ENCODE data around the gene PDLIM5.
A peak's percentile ranks its signal among the peaks of the same experiment; 100 is the strongest.
"Not testable (repeated sequence)": the region's sequence is repeated elsewhere in the genome, so short reads cannot be mapped to it uniquely, and the experiment has no call there.

Gene PDLIM5

DNA sequence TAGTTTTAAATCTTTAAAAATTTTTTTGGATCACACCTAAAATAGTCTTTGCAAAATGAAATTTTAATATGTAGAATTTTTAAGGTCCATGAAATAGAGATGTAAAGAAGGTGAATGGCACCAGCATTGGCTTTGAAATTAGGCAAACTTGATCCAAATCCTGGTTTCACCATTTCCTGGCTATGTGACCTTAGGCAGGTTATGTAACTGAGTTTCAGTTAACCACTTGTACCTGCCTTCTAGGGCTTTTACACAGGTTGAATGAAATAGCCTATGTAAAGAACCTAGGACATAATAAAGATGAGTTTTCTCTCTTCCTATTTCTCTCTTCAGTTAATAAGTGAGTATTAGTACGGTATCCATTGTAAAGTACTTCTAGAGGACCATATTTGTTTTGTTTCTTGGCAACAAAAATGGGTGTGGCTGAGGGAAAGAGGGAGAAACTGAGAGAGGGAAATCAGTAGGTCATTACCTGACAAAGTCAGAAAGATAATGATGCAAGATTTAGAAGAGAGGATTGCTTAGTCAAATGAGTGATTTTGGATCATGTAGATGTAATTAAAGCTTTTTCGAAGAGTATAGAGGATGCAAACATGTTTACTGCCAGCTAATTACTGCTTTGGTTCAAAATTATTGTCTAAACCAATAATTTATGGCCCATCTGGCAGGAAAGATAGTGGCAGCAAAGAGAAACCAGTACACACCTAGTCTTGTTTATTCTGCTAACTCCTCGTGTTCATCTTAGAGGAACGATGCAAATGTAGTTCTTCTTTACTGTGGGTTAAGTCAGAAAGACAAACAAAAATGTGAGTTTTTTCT lies 81.9 kb downstream of the PDLIM5 start:
- DNase-seq = peak; percentile 56

DNA sequence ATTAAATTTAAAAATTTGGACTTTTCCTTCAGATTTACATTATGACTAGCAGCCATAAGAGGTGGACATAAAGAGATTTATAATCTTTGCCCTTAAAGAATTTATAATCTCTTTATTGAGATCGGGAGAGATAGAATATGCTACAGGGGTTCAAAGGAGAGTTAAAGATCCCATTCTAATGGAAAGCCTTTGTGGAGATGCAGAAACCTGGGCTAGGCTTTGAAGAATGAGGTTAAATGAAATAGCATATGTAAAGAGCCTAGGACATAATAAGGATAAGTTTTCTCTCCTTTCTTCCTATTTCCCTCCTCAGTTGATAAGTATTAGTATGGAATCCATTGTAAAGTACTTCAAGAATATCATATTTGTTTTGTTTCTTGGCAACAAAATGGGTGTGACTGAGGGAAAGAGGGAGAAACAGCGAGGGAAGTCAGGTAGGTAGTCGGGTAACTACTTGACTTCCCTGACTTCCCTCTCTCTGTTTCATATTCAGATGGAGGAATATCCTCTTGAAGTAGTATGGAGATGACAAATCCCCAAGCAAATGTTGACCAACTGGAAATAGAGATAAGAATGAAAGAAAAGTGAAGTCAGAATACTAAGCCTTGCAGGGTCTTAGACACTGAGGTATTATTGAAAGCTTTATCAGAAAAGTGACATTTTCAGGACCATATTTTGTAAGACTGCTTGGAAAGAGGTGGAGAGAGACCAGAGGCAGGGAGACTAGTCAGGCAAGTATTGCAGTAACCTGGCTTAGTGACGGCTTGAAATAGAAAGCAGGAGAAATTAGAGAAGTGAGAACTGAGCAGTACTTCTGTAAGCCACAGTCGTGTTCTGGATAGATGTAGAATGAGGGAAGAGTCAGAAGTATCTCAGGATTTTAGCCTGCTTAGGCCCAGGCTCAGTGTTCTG lies 82.9 kb downstream of the PDLIM5 start:
- no peak for DNase-seq

- no peak for DNase-seq
Observed at GRCh38 chr4:94536049-94536448, 84.3 kb downstream of the PDLIM5 start.

- DNase-seq = no peak
Observed at GRCh38 chr4:94536649-94537469, 85.1 kb downstream of the PDLIM5 start.

GRCh38 chr4:94537921-94538628 lies 86.3 kb downstream of the PDLIM5 start:
- DNase-seq = no peak

DNA sequence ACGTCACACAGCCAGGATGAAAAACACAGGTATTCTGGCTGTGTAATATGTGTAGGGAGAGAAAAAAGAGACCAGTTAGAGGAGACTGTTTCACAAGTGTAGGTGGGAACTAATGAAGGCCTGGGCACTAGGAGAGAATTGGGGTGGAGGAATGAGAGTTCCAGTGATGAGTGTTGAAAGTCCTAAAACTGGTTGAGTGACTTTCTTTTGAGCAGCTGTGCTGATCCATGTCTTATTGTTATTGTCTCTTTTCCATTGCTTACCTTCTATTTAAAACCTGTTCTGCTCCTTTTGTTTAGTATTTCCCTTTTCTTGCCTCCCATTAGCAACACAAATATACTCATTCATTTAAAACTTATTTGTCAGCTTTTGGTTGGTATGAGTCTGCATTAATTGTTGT lies 88.7 kb downstream of the PDLIM5 start:
- no peak for DNase-seq

DNA sequence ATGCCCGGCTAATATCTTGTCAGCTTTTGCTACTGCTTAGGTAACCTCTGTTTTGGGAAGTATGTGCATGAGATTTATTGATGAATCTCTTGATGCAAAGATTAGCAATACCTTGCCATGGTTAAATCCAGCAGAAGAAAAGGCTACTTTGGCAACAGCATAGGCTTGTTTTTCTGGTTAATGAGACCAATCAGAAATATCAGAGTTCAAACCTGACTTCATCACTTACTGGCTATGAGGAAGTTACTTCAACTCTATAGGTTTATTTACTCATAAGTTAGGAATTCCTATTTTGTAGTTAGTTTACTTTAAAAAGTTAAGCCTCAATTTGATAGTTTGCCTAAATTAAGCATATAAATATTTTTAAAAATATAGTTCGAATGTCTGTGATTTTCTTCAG lies 93.1 kb downstream of the PDLIM5 start:
- no peak for DNase-seq

- no peak for DNase-seq
Observed at GRCh38 chr4:94545296-94545695, 93.6 kb downstream of the PDLIM5 start.

DNA sequence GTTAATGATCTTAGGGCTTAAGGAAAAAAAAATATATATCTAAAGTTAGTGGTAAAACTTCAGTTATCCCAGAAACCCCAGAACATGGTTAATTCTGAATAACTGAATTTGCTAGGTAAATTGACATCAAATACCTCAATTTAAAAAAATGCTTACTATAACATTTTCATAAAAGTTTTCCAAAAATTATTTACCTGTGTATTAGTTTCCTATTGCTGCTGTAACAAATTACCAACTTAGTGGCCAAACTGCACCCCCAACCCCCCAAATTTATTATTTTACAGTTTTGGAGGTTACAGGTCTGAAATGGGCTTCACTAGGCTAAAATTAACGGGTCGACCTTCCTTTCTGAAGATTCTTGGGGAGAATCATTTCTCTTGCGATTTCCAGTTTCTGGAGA lies 95.2 kb downstream of the PDLIM5 start:
- DNase-seq = no peak

- DNase-seq = no peak
Observed at GRCh38 chr4:94548571-94548970, 96.8 kb downstream of the PDLIM5 start.

DNA sequence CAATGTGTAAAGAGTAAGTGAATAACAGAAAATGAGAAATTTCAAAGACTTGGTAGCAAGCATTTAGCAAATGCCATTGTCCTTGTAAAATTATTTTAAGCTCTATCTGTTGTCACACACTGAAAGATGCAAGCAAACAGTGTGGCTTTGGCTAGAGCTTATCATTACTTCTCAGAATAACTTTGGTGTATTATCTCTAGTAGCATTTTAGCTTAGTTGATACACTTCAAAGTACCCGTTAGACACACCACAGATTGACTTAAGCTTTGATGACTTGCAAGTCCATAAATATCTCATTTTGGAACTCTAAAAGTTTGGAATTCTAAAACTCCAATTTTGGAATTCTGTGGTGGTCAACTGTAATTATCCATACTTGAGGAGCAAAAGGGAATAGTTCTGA lies 98.6 kb downstream of the PDLIM5 start:
- no peak for DNase-seq

GRCh38 chr4:94550851-94551250 lies 99.1 kb downstream of the PDLIM5 start:
- DNase-seq = no peak

- DNase-seq = no peak
Observed at GRCh38 chr4:94551643-94552564, 100.2 kb downstream of the PDLIM5 start.

GRCh38 chr4:94556047-94556446 lies 104.3 kb downstream of the PDLIM5 start:
- DNase-seq = not testable (repeated sequence)

GRCh38 chr4:94557632-94558031 lies 105.9 kb downstream of the PDLIM5 start:
- not testable (repeated sequence) for DNase-seq

DNA sequence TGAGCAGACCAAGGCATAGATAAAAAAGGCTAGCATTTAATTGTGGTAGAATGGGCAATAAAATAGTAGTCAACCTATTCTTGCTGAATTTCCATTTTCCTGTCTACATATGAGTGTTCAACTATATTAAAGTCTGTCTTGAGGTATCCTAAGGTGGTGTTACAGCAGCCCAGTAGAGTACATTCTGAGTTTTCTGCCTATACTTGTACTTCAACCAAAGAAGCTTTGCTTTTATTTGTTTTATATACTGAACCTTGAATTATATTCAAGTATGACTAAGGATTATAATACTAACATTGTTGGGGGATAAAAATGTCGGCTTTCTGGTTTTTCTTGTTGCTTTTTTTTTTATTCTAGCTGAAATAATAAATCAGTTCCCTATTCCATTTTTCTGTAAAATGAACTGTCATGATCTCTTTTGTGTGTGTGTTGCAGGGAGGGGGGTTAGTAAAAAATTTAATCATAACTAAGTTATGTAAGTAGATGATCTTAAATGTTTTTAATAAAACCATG lies 106.7 kb downstream of the PDLIM5 start:
- no peak for DNase-seq

DNA sequence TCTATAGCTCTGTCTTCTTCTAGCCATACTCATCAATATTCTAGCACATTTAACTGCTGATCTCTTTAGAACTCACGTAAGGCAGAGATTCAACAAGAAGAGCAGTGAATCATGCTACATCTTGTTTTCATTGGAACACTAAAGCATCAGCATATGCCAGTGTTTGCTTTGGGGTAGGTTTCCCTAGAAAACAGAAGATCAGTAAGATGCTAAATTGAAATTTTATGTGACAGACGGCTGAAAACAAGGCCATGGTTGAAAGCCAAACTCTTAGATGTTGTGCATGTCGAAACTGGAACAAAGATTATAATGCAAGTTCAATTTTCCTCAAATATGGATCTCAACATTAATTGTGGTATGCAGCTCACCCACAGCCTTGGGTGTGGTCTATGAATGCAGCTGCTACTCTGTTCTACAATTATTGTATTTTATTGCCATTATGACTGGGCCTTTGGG lies 107.6 kb downstream of the PDLIM5 start:
- no peak for DNase-seq

GRCh38 chr4:94561249-94562024 lies 109.7 kb downstream of the PDLIM5 start:
- no peak for DNase-seq

- DNase-seq = no peak
Observed at GRCh38 chr4:94562285-94562684, 110.5 kb downstream of the PDLIM5 start.

DNA sequence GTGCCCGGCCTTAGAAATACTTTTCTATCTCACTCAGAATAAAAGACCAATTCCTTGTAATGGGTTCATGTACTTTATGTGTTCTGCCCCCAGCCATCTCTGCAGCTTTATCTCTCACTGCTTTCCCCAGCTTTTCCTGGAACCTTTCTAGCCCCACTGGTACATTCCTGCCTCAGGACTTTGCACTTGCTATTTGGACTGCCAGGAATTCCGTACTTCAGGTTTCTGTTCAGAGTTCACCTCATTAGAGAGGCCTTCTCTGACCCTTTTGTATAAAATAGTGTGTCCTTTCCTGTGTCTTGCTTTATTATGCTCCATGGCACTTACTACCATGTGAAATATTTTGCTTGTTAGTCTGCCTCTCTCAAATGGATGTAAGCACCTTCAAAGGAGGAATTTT lies 112.5 kb downstream of the PDLIM5 start:
- no peak for DNase-seq

All from NCI-H1417 treated with DMSO at 0.1 percent for 48 hours (cell line).